GM23338 (cell line): Measurements from ENCODE around the gene PRR13. TPM values are rescaled to one million over a fixed set of nuclear protein-coding genes. Genes with fewer than 3 reads are reported as not detected.

ENCODE experiments used
- ATAC-seq: fragments of 200-7000 bp; cut with Tn5 transposase; 3 replicates; pipeline ENCODE4 v1.9.1; 2020
- DNase-seq: peaks from one replicate; pipeline ENCODE4 v3.0.0-alpha.2; 2015; ENCODE audit warnings: low spot score
- H2AFZ ChIP-seq: fragments of 200-600 bp; sonication (generic); 2 replicates; pipeline ENCODE4 v1.8.0; 2016; ENCODE audit warnings: antibody characterized with exemption, mild to moderate bottlenecking, moderate library complexity
- H3F3A ChIP-seq: fragments of 200-600 bp; sonication (generic); replicated peaks from 2 replicates; pipeline ENCODE4 v1.8.0; 2017; ENCODE audit warnings: antibody characterized with exemption, mixed run types, low read depth
- H3K27ac ChIP-seq: fragments of 200-600 bp; sonication (generic); 2 replicates; pipeline ENCODE4 v1.6.1; 2016; ENCODE audit warnings: low read depth
- H3K27me3 ChIP-seq: fragments of 200-600 bp; sonication (generic); 2 replicates; pipeline ENCODE4 v1.8.0; 2016; ENCODE audit warnings: mild to moderate bottlenecking, mixed run types, moderate library complexity; ENCODE audit not compliant: insufficient read depth
- H3K36me3 ChIP-seq: fragments of 200-600 bp; sonication (generic); 2 replicates; pipeline ENCODE4 v1.8.0; 2016; ENCODE audit warnings: mild to moderate bottlenecking; ENCODE audit not compliant: insufficient read depth
- H3K4me1 ChIP-seq: fragments of 200-600 bp; sonication (generic); 2 replicates; pipeline ENCODE4 v1.8.0; 2016; ENCODE audit warnings: mild to moderate bottlenecking, moderate library complexity; ENCODE audit not compliant: insufficient read depth
- H3K4me2 ChIP-seq: fragments of 200-600 bp; sonication (generic); 2 replicates; pipeline ENCODE4 v1.7.1; 2017; ENCODE audit warnings: mixed run types
- H3K4me3 ChIP-seq: fragments of 200-600 bp; sonication (generic); 2 replicates; pipeline ENCODE4 v1.6.1; 2016; ENCODE audit warnings: mixed run types
- H3K79me2 ChIP-seq: fragments of 200-600 bp; sonication (generic); replicated peaks from 2 replicates; pipeline ENCODE4 v1.8.0; 2017; ENCODE audit warnings: mild to moderate bottlenecking; ENCODE audit not compliant: insufficient read depth
- H3K9me2 ChIP-seq: fragments of 200-600 bp; sonication (generic); 2 replicates; pipeline ENCODE4 v1.8.0; 2017; ENCODE audit not compliant: insufficient read depth
- H4K20me1 ChIP-seq: fragments of 200-600 bp; sonication (generic); replicated peaks from 2 replicates; pipeline ENCODE4 v1.8.0; 2017; ENCODE audit warnings: mild to moderate bottlenecking; ENCODE audit not compliant: insufficient read depth
- H3K27ac Mint-ChIP-seq: 2 replicates; pipeline ENCODE4 v1.8.0; 2020; ENCODE audit warnings: inconsistent platforms, mild to moderate bottlenecking, moderate library complexity, mixed read lengths
- H3K27me3 Mint-ChIP-seq: 3 replicates; pipeline ENCODE4 v1.8.0; 2022; ENCODE audit warnings: low read depth, mild to moderate bottlenecking, moderate library complexity, mixed read lengths, inconsistent platforms; ENCODE audit not compliant: insufficient read depth, poor library complexity
- H3K36me3 Mint-ChIP-seq: 3 replicates; pipeline ENCODE4 v1.8.0; 2021; ENCODE audit warnings: low read depth, mild to moderate bottlenecking, inconsistent platforms, moderate library complexity, mixed read lengths
- H3K4me1 Mint-ChIP-seq: 3 replicates; pipeline ENCODE4 v1.8.0; 2020; ENCODE audit warnings: mild to moderate bottlenecking, inconsistent platforms, mixed read lengths
- H3K4me3 Mint-ChIP-seq: 3 replicates; pipeline ENCODE4 v1.8.0; 2021; ENCODE audit warnings: moderate library complexity, mild to moderate bottlenecking, inconsistent platforms, mixed read lengths
- H3K9me3 Mint-ChIP-seq: 3 replicates; pipeline ENCODE4 v1.8.0; 2020; ENCODE audit warnings: moderate library complexity, mild to moderate bottlenecking, inconsistent platforms, mixed read lengths
- CREB1 ChIP-seq: fragments of 250-450 bp; sonication (Bioruptor Pico); IDR thresholded peaks from 2 replicates; pipeline ENCODE4 v1.5.0; 2020; ENCODE audit warnings: low read depth, mild to moderate bottlenecking, moderate library complexity
- EZH2 ChIP-seq: fragments of 200-600 bp; sonication (generic); IDR thresholded peaks from one replicate; pipeline ENCODE4 v1.8.0; 2017; ENCODE audit warnings: antibody characterized with exemption, mild to moderate bottlenecking, low read depth; ENCODE audit not compliant: unreplicated experiment
- EZH2phosphoT487 ChIP-seq: fragments of 200-600 bp; sonication (generic); IDR thresholded peaks from one replicate; pipeline ENCODE4 v1.8.1; 2018; ENCODE audit warnings: antibody characterized with exemption; ENCODE audit not compliant: unreplicated experiment
- JUNB ChIP-seq: IDR thresholded peaks from one replicate; pipeline ENCODE4 v1.6.1; 2016; ENCODE audit warnings: antibody characterized with exemption; ENCODE audit not compliant: unreplicated experiment
- NANOG ChIP-seq: IDR thresholded peaks from 2 replicates; pipeline ENCODE4 v1.6.1; 2016; ENCODE audit warnings: antibody characterized with exemption, borderline replicate concordance
- POLR2AphosphoS5 ChIP-seq: IDR thresholded peaks from 2 replicates; pipeline ENCODE4 v1.6.1; 2016; ENCODE audit warnings: antibody characterized with exemption, low read depth
- STAT1 ChIP-seq: IDR thresholded peaks from one replicate; pipeline ENCODE4 v1.6.1; 2016; ENCODE audit warnings: antibody characterized with exemption; ENCODE audit not compliant: unreplicated experiment
- ZNF114 ChIP-seq: fragments of 250-450 bp; sonication (Bioruptor Pico); IDR thresholded peaks from 2 replicates; pipeline ENCODE4 v1.5.0; 2020; ENCODE audit warnings: mild to moderate bottlenecking, moderate library complexity
- ZNF331 ChIP-seq: fragments of 250-450 bp; sonication (Bioruptor Pico); IDR thresholded peaks from 2 replicates; pipeline ENCODE4 v1.5.0; 2020; ENCODE audit warnings: low read depth, mild to moderate bottlenecking, moderate library complexity
- polyA plus RNA-seq: library from polyadenylated mRNA; unstranded; fragments of >200 nt; fragmentation: Nextera tagmentation; extraction: Ambion mirVana; gene quantifications from 2 replicates; pipeline ENCODE4 v1.2.1, GENCODE V29; 2016
- total RNA-seq: library from RNA; depleted of rRNA; stranded (reverse); fragments of >200 nt; shearing (Covaris generic); gene quantifications from 2 replicates; pipeline ENCODE4 v1.2.3, GENCODE V29; 2014
- TF ChIP-seq, protein P1 (sequence below): IDR thresholded peaks from one replicate; pipeline ENCODE4 v1.6.1; 2018; ENCODE audit warnings: antibody characterized with exemption; ENCODE audit not compliant: unreplicated experiment
- TF ChIP-seq, protein P2 (sequence below): fragments of 250-450 bp; sonication (Bioruptor Pico); IDR thresholded peaks from 2 replicates; pipeline ENCODE4 v1.5.0; 2020; ENCODE audit warnings: mild to moderate bottlenecking, moderate library complexity
- TF ChIP-seq, protein P3 (sequence below), 2 experiments: fragments of 200-600 bp in 1 of 2; sonication (generic) in 1 of 2; conservative IDR thresholded peaks; 2 replicates each; pipeline versions ENCODE4 v1.5.1 to v1.6.1; 2016 to 2017; ENCODE audit warnings: antibody characterized with exemption in 2 of 2, low read depth in 2 of 2, mild to moderate bottlenecking in 2 of 2, moderate library complexity in 1 of 2
- TF ChIP-seq, protein P4 (sequence below): IDR thresholded peaks from 2 replicates; pipeline ENCODE4 v1.6.1; 2016; ENCODE audit warnings: antibody characterized with exemption

PRR13 gene
- total and polyA plus RNA-seq, 2 experiments from 2014 or later: 70.5 to 303 TPM

DNA sequence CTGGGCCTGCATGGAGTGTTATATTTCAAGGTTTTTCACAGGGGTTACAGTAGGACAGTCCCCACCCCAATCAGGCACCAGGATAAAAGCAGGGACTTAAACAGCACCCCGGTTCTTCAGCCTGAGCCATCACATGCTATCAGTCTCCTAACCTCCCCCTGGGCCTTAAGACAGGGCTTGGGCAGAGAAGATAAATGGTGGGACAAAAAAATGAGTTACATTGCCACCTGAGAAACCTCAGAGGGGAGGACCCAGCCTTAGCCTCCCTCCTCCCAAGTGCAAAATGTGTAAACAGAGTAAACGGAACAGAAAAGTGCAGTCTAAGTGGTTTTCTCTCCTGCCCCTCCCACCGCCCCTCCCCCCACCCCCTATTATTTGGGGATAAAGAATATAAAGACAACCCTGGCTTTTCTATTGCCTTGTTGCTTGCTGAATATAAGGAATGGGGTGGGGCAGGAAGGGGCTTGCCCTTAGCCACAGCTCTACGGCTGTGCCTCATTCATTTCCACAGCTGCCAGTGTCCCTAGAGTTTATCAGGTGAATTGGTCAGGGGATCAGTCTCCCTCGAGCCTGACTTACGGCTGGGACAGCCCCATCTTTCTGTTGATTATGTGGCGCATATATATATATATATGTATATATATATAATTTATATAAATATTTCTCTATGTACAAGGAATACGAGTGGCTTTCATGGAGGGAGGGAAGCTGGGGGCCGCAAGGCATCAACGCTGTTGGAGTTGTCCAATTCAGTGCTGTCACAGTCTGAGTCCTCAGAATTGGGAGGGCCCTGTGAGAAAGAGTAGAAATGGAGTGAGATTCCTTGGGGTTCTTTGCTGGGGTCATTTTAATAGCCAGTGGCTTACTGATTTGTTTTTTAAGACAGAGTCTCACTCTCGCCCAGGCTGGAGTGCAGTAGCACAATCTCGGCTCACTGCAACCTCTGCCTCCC is 39.2 kb downstream of the PRR13 start:
- ATAC-seq (no peak), DNase-seq (no peak)
- no peaks in the 10 kb centered on the region for H3K9me3 Mint-ChIP-seq
- Histone ChIP-seq H3K4me1 (peaks cover 25% of the 10 kb centered on the region), H3K4me2 (no peak overlapping the region), H3K9me2 (no peaks in the 10 kb centered on the region), H4K20me1 (peaks cover 52% of the 10 kb centered on the region; the same call in 1 of the 2 replicates), H3K79me2 (peaks cover 11% of the 10 kb centered on the region), H3F3A (peaks cover 51% of the 10 kb centered on the region), H3K36me3 (peaks cover 43% of the 10 kb centered on the region), H3K27me3 (no peaks in the 10 kb centered on the region), H3K4me3 (no peak overlapping the region), H2AFZ (no peak overlapping the region), H3K27ac (peak overlapping the region; percentile 84)
- H3K4me1 Mint-ChIP-seq: peaks cover 34% of the 10 kb centered on the region
- H3K4me3 Mint-ChIP-seq: no peak overlapping the region
- H3K27ac Mint-ChIP-seq: no peak overlapping the region
- no peak for TF ChIP-seq STAT1
- no peak for TF ChIP-seq EZH2phosphoT487
- TF ChIP-seq, protein P1, sequence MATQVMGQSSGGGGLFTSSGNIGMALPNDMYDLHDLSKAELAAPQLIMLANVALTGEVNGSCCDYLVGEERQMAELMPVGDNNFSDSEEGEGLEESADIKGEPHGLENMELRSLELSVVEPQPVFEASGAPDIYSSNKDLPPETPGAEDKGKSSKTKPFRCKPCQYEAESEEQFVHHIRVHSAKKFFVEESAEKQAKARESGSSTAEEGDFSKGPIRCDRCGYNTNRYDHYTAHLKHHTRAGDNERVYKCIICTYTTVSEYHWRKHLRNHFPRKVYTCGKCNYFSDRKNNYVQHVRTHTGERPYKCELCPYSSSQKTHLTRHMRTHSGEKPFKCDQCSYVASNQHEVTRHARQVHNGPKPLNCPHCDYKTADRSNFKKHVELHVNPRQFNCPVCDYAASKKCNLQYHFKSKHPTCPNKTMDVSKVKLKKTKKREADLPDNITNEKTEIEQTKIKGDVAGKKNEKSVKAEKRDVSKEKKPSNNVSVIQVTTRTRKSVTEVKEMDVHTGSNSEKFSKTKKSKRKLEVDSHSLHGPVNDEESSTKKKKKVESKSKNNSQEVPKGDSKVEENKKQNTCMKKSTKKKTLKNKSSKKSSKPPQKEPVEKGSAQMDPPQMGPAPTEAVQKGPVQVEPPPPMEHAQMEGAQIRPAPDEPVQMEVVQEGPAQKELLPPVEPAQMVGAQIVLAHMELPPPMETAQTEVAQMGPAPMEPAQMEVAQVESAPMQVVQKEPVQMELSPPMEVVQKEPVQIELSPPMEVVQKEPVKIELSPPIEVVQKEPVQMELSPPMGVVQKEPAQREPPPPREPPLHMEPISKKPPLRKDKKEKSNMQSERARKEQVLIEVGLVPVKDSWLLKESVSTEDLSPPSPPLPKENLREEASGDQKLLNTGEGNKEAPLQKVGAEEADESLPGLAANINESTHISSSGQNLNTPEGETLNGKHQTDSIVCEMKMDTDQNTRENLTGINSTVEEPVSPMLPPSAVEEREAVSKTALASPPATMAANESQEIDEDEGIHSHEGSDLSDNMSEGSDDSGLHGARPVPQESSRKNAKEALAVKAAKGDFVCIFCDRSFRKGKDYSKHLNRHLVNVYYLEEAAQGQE: no peak
- TF ChIP-seq, protein P2, sequence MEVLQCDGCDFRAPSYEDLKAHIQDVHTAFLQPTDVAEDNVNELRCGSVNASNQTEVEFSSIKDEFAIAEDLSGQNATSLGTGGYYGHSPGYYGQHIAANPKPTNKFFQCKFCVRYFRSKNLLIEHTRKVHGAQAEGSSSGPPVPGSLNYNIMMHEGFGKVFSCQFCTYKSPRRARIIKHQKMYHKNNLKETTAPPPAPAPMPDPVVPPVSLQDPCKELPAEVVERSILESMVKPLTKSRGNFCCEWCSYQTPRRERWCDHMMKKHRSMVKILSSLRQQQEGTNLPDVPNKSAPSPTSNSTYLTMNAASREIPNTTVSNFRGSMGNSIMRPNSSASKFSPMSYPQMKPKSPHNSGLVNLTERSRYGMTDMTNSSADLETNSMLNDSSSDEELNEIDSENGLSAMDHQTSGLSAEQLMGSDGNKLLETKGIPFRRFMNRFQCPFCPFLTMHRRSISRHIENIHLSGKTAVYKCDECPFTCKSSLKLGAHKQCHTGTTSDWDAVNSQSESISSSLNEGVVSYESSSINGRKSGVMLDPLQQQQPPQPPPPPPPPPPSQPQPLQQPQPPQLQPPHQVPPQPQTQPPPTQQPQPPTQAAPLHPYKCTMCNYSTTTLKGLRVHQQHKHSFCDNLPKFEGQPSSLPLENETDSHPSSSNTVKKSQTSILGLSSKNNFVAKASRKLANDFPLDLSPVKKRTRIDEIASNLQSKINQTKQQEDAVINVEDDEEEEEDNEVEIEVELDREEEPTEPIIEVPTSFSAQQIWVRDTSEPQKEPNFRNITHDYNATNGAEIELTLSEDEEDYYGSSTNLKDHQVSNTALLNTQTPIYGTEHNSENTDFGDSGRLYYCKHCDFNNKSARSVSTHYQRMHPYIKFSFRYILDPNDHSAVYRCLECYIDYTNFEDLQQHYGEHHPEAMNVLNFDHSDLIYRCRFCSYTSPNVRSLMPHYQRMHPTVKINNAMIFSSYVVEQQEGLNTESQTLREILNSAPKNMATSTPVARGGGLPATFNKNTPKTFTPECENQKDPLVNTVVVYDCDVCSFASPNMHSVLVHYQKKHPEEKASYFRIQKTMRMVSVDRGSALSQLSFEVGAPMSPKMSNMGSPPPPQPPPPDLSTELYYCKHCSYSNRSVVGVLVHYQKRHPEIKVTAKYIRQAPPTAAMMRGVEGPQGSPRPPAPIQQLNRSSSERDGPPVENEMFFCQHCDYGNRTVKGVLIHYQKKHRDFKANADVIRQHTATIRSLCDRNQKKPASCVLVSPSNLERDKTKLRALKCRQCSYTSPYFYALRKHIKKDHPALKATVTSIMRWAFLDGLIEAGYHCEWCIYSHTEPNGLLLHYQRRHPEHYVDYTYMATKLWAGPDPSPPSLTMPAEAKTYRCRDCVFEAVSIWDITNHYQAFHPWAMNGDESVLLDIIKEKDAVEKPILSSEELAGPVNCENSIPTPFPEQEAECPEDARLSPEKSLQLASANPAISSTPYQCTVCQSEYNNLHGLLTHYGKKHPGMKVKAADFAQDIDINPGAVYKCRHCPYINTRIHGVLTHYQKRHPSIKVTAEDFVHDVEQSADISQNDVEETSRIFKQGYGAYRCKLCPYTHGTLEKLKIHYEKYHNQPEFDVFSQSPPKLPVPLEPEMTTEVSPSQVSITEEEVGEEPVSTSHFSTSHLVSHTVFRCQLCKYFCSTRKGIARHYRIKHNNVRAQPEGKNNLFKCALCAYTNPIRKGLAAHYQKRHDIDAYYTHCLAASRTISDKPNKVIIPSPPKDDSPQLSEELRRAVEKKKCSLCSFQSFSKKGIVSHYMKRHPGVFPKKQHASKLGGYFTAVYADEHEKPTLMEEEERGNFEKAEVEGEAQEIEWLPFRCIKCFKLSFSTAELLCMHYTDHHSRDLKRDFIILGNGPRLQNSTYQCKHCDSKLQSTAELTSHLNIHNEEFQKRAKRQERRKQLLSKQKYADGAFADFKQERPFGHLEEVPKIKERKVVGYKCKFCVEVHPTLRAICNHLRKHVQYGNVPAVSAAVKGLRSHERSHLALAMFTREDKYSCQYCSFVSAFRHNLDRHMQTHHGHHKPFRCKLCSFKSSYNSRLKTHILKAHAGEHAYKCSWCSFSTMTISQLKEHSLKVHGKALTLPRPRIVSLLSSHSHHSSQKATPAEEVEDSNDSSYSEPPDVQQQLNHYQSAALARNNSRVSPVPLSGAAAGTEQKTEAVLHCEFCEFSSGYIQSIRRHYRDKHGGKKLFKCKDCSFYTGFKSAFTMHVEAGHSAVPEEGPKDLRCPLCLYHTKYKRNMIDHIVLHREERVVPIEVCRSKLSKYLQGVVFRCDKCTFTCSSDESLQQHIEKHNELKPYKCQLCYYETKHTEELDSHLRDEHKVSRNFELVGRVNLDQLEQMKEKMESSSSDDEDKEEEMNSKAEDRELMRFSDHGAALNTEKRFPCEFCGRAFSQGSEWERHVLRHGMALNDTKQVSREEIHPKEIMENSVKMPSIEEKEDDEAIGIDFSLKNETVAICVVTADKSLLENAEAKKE (CRISPR knock-in tag): no peak
- no peak for TF ChIP-seq POLR2AphosphoS5
- TF ChIP-seq EZH2: no peak
- no peak for TF ChIP-seq NANOG
- no peak for TF ChIP-seq ZNF114 (CRISPR knock-in tag)
- TF ChIP-seq, protein P3, sequence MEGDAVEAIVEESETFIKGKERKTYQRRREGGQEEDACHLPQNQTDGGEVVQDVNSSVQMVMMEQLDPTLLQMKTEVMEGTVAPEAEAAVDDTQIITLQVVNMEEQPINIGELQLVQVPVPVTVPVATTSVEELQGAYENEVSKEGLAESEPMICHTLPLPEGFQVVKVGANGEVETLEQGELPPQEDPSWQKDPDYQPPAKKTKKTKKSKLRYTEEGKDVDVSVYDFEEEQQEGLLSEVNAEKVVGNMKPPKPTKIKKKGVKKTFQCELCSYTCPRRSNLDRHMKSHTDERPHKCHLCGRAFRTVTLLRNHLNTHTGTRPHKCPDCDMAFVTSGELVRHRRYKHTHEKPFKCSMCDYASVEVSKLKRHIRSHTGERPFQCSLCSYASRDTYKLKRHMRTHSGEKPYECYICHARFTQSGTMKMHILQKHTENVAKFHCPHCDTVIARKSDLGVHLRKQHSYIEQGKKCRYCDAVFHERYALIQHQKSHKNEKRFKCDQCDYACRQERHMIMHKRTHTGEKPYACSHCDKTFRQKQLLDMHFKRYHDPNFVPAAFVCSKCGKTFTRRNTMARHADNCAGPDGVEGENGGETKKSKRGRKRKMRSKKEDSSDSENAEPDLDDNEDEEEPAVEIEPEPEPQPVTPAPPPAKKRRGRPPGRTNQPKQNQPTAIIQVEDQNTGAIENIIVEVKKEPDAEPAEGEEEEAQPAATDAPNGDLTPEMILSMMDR (conservative IDR thresholded peaks at IDR 0.05; ENCODE audit: low read depth in 2 of 2): no peak
- TF ChIP-seq, protein P4, sequence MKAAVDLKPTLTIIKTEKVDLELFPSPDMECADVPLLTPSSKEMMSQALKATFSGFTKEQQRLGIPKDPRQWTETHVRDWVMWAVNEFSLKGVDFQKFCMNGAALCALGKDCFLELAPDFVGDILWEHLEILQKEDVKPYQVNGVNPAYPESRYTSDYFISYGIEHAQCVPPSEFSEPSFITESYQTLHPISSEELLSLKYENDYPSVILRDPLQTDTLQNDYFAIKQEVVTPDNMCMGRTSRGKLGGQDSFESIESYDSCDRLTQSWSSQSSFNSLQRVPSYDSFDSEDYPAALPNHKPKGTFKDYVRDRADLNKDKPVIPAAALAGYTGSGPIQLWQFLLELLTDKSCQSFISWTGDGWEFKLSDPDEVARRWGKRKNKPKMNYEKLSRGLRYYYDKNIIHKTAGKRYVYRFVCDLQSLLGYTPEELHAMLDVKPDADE: no peak
- TF ChIP-seq ZNF331: no peak
- TF ChIP-seq CREB1 (CRISPR knock-in tag): no peak
- no peak for TF ChIP-seq JUNB
- peaks cover 90% of the 10 kb centered on the region for H3K36me3 Mint-ChIP-seq
- H3K27me3 Mint-ChIP-seq: peaks cover 40% of the 10 kb centered on the region
